Astrocyte (in vitro differentiated cells and primary cell): ENCODE results near the gene CIC. TPM values are rescaled to one million over a fixed set of nuclear protein-coding genes. Genes with fewer than 3 reads are reported as not detected.
A peak's percentile ranks its signal among the peaks of the same experiment; 100 is the strongest.

Experiments used
- DNase-seq: peaks from one replicate; pipeline ENCODE4 v3.0.0-alpha.2; 2010; ENCODE audit warnings: low read depth
- FAIRE-seq: peaks from 2 replicates; lab custom pipeline; 2011; peaks lifted over from hg19 to GRCh38; lab: Jason Lieb, UNC
- H2AFZ ChIP-seq: 2 replicates; pipeline ENCODE4 v1.6.0; 2012; ENCODE audit warnings: low read depth, low read length, inconsistent platforms
- H3K27ac ChIP-seq: 2 replicates; pipeline ENCODE4 v1.5.1; 2011; ENCODE audit warnings: low read depth, low read length, inconsistent platforms
- H3K27me3 ChIP-seq: 2 replicates; pipeline ENCODE4 v1.6.0; 2011; ENCODE audit warnings: low read length, inconsistent platforms; ENCODE audit not compliant: insufficient read depth
- H3K36me3 ChIP-seq: 2 replicates; pipeline ENCODE4 v1.5.1; 2011; ENCODE audit warnings: low read length, inconsistent platforms; ENCODE audit not compliant: insufficient read depth
- H3K4me1 ChIP-seq: 2 replicates; pipeline ENCODE4 v1.5.1; 2011; ENCODE audit warnings: low read length, inconsistent platforms; ENCODE audit not compliant: insufficient read depth
- H3K4me2 ChIP-seq: 2 replicates; pipeline ENCODE4 v1.6.0; 2012; ENCODE audit warnings: low read length, inconsistent platforms
- H3K4me3 ChIP-seq: 2 replicates; pipeline ENCODE4 v1.5.1; 2011; ENCODE audit warnings: low read depth, mild to moderate bottlenecking, low read length, inconsistent platforms; ENCODE audit not compliant: insufficient read depth
- H3K79me2 ChIP-seq: 2 replicates; pipeline ENCODE4 v1.6.0; 2012; ENCODE audit warnings: mild to moderate bottlenecking, low read length, inconsistent platforms; ENCODE audit not compliant: insufficient read depth
- H3K9ac ChIP-seq: 2 replicates; pipeline ENCODE4 v1.6.0; 2012; ENCODE audit warnings: mild to moderate bottlenecking, low read length, inconsistent platforms
- H3K9me3 ChIP-seq: 2 replicates; pipeline ENCODE4 v1.5.1; 2012; ENCODE audit warnings: low read depth, mild to moderate bottlenecking, low read length, inconsistent platforms; ENCODE audit not compliant: insufficient read depth
- H4K20me1 ChIP-seq: 2 replicates; pipeline ENCODE4 v1.6.0; 2012; ENCODE audit warnings: low read length, inconsistent platforms; ENCODE audit not compliant: insufficient read depth
- H3K27ac Mint-ChIP-seq: one replicate; pipeline ENCODE4 v1.8.0; 2021; ENCODE audit warnings: mild to moderate bottlenecking, mixed read lengths; ENCODE audit not compliant: unreplicated experiment
- H3K27me3 Mint-ChIP-seq: one replicate; pipeline ENCODE4 v1.8.0; 2021; ENCODE audit warnings: low read depth, mixed read lengths; ENCODE audit not compliant: unreplicated experiment
- H3K36me3 Mint-ChIP-seq: one replicate; pipeline ENCODE4 v1.8.0; 2021; ENCODE audit warnings: low read depth, mixed read lengths; ENCODE audit not compliant: unreplicated experiment
- H3K4me1 Mint-ChIP-seq: one replicate; pipeline ENCODE4 v1.8.0; 2021; ENCODE audit warnings: low read depth, mixed read lengths; ENCODE audit not compliant: unreplicated experiment
- H3K4me3 Mint-ChIP-seq: one replicate; pipeline ENCODE4 v1.8.0; 2021; ENCODE audit warnings: mild to moderate bottlenecking, moderate library complexity, mixed read lengths; ENCODE audit not compliant: unreplicated experiment
- H3K9me3 Mint-ChIP-seq: one replicate; pipeline ENCODE4 v1.8.0; 2021; ENCODE audit warnings: mild to moderate bottlenecking, mixed read lengths; ENCODE audit not compliant: unreplicated experiment
- CTCF ChIP-seq: IDR thresholded peaks from 2 replicates; pipeline ENCODE4 v1.5.1; 2011; ENCODE audit warnings: low read depth, mild to moderate bottlenecking, inconsistent platforms, low read length, moderate library complexity; ENCODE audit not compliant: insufficient read depth
- EZH2 ChIP-seq: IDR thresholded peaks from 2 replicates; pipeline ENCODE4 v1.6.1; 2012; ENCODE audit warnings: mild to moderate bottlenecking, low read length, inconsistent platforms; ENCODE audit not compliant: insufficient read depth
- total RNA-seq: library from RNA; stranded (reverse); gene quantifications from 2 replicates; pipeline ENCODE4 v1.2.1, GENCODE V29; 2021

Gene CIC
- total RNA-seq, 1 donor from 2014 or later: 78.5 TPM

GRCh38 chr19:42232435-42232834 is 36.6 kb upstream of the CIC start:
- H3K9me3 Mint-ChIP-seq: no peaks in the 10 kb centered on the region
- H2AFZ ChIP-seq: no peak overlapping the region
- H4K20me1 ChIP-seq: peaks cover 85% of the 10 kb centered on the region
- peaks cover 55% of the 10 kb centered on the region for H3K79me2 ChIP-seq
- TF ChIP-seq EZH2: no peak
- no peak for TF ChIP-seq CTCF
- DNase-seq (no peak), FAIRE-seq (no peak)
- no peak overlapping the region for H3K9ac ChIP-seq
- H3K4me3 ChIP-seq: no peak overlapping the region
- H3K4me2 ChIP-seq: no peak overlapping the region
- no peak overlapping the region for H3K27ac Mint-ChIP-seq
- no peak overlapping the region for H3K4me3 Mint-ChIP-seq
- H3K36me3 Mint-ChIP-seq: peaks cover 38% of the 10 kb centered on the region
- no peaks in the 10 kb centered on the region for H3K27me3 ChIP-seq
- H3K4me1 ChIP-seq: no peaks in the 10 kb centered on the region
- peaks cover 7% of the 10 kb centered on the region for H3K4me1 Mint-ChIP-seq
- no peak overlapping the region for H3K27ac ChIP-seq
- H3K36me3 ChIP-seq: peaks cover 42% of the 10 kb centered on the region
- H3K9me3 ChIP-seq: no peaks in the 10 kb centered on the region
- no peaks in the 10 kb centered on the region for H3K27me3 Mint-ChIP-seq

GRCh38 chr19:42233106-42233505 is 35.9 kb upstream of the CIC start:
- no peaks in the 10 kb centered on the region for H3K27me3 Mint-ChIP-seq
- no peak for FAIRE-seq

More at GRCh38 chr19:42233106-42233505, 35.9 kb upstream of the CIC start:
- Histone ChIP-seq H3K36me3 (peaks cover 39% of the 10 kb centered on the region), H3K27me3 (no peaks in the 10 kb centered on the region), H3K4me2 (no peak overlapping the region), H3K27ac (no peak overlapping the region), H3K4me3 (no peak overlapping the region), H2AFZ (no peak overlapping the region), H3K9me3 (no peaks in the 10 kb centered on the region), H3K9ac (no peak overlapping the region), H3K79me2 (peaks cover 51% of the 10 kb centered on the region), H4K20me1 (peaks cover 80% of the 10 kb centered on the region), H3K4me1 (no peaks in the 10 kb centered on the region)
- no peak for TF ChIP-seq EZH2
- TF ChIP-seq CTCF: no peak
- no peaks in the 10 kb centered on the region for H3K9me3 Mint-ChIP-seq
- peaks cover 34% of the 10 kb centered on the region for H3K36me3 Mint-ChIP-seq
- H3K4me3 Mint-ChIP-seq: no peak overlapping the region
- no peak for DNase-seq
- H3K4me1 Mint-ChIP-seq: peaks cover 7% of the 10 kb centered on the region
- H3K27ac Mint-ChIP-seq: peak overlapping the region; percentile 81
